Right lobe of liver (tissue), 6 donors: ENCODE measurements around the gene DUSP6. TPM values are rescaled to one million over a fixed set of nuclear protein-coding genes. Genes with fewer than 3 reads are reported as not detected.
A peak's percentile ranks its signal among the peaks of the same experiment; 100 is the strongest.

Experiments used
- ATAC-seq, 4 donors: fragments of 200-7000 bp; cut with Tn5 transposase; one replicate each; pipeline ENCODE4 v1.9.1; 2020; ENCODE audit warnings: mild to moderate bottlenecking in 4 of 4, moderate library complexity in 4 of 4
- DNase-seq, 3 donors: peaks; one replicate each; pipeline ENCODE4 v3.0.0-alpha.2; 2020
- H3K27ac ChIP-seq, 3 donors: fragments of 200-600 bp; one replicate each; pipeline ENCODE4 v1.8.0; 2022
- H3K27me3 ChIP-seq, 2 donors: fragments of 200-600 bp; one replicate each; pipeline ENCODE4 v1.8.0; 2022
- H3K36me3 ChIP-seq, 4 donors: fragments of 200-600 bp; sonication (generic) in 1 of 4; one replicate each; pipeline versions ENCODE4 v1.5.1 to v1.8.0; 2017 to 2022; ENCODE audit warnings: control low read depth in 1 of 4
- H3K4me1 ChIP-seq, 4 donors: fragments of 200-600 bp; sonication (generic) in 1 of 4; one replicate each; pipeline versions ENCODE4 v1.5.1 to v1.8.0; 2017 to 2022; ENCODE audit warnings: control low read depth in 1 of 4
- H3K4me3 ChIP-seq, 3 donors: fragments of 200-600 bp; one replicate each; pipeline ENCODE4 v1.8.0; 2022
- H3K9me3 ChIP-seq, 4 donors: fragments of 200-600 bp; sonication (generic) in 1 of 4; one replicate each; pipeline versions ENCODE4 v1.5.1 to v1.8.0; 2017 to 2022; ENCODE audit warnings: control low read depth in 1 of 4
- POLR2A ChIP-seq: fragments of 450-650 bp; IDR thresholded peaks from one replicate; pipeline ENCODE4 v1.6.1; 2017; ENCODE audit warnings: antibody characterized with exemption, mild to moderate bottlenecking
- WGBS: methylation state at CpG from one replicate; pipeline ENCODE4 v1.1.6; 2018; ENCODE audit warnings: low coverage, low lambda C conversion rate; ENCODE audit not compliant: insufficient coverage; ENCODE audit errors: missing lambda C conversion rate; 5-methylcytosine and 5-hydroxymethylcytosine counted together
- intact Hi-C, 2 donors: fragments of 100-400 bp; cut with DNase I; formaldehyde crosslinking; loops; one replicate each; pipeline versions ENCODE4 v1.11.2 to v1.14.1; 2022
- total RNA-seq, 6 experiments: library from RNA; depleted of rRNA in 2 of 6; stranded (reverse); fragments of >200 nt in 2 of 6; fragmentation: NEBNext Ultra II Directional in 3 of 6; extraction: Animal tissue kit (Norgen Biotek cat#: 25700) in 3 of 6; gene quantifications; one replicate each; pipeline versions ENCODE4 v1.1.0 to v1.2.4, GENCODE V29; 2016 to 2023
- TF ChIP-seq, protein P1 (sequence below), 4 donors: fragments of 200-600 bp in 3 of 4; fragments of 450-650 bp in 1 of 4; IDR thresholded peaks; one replicate each; pipeline versions ENCODE4 v1.5.1 to v1.8.0; 2016 to 2022; ENCODE audit warnings: antibody characterized with exemption in 4 of 4, mild to moderate bottlenecking in 2 of 4
- donor health status: DM: no; HTN: yes; CAD: no.
- donor health status: DM: no; HTN: no; CAD: no.
- donor health status: DM: no; HTN: no; CAD: no.
- donor health status: DM: no; HTN: yes; CAD: no.
- donor health status: DM: no; HTN: yes; CAD: no.

DUSP6 gene
- total RNA-seq, 6 experiments from 2014 or later, result 24.3 to 139 (median 50.4) TPM

DNA sequence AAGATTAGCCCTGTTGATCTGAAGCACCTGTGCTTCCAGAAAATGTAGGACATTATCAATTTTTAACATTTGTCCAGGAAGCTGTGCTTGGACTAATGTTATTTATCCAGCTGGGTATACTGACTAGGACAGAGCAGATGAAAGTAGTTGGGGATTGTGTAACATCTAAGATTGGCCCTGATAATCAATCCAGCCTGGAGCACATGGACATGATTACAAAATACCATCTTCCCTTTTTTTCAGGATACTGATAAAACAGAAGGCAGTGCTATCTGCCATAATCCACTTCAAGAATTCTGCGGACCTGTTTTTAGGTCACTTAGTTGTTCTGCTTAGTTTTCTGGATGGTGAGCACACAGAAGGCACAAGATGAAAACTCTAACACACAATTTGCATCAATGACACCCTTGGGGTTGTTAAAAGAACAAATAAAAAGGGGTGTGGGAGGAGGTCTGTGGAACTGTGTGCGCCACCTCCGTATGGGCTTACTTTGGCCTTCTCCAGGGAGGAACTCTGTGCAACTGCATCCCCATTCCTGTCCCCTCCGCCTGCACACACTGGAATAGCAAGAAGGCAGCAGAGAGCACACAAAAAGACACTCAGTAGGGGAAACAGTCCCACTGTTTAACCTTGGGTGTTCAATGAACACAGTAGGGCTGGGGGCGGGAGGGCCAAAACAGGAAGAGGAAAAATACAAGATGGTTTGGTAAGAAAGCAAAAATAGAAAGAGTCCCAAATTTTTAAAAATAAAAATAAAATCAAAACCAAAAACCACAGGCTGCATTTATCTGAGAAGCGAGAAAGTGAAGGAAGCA is 31.1 kb upstream of the DUSP6 start:
- Histone ChIP-seq H3K4me1 (peaks cover 0 to 79% (median 34%) of the 10 kb centered on the region in 4 donors), H3K27ac (peak overlapping the region; percentile 33 to 77 (median 62)), H3K9me3 (no peaks in the 10 kb centered on the region), H3K36me3 (no peaks in the 10 kb centered on the region), H3K4me3 (no peak overlapping the region), H3K27me3 (no peaks in the 10 kb centered on the region)
- peak; percentile 30 for TF ChIP-seq POLR2A
- TF ChIP-seq, protein P1, sequence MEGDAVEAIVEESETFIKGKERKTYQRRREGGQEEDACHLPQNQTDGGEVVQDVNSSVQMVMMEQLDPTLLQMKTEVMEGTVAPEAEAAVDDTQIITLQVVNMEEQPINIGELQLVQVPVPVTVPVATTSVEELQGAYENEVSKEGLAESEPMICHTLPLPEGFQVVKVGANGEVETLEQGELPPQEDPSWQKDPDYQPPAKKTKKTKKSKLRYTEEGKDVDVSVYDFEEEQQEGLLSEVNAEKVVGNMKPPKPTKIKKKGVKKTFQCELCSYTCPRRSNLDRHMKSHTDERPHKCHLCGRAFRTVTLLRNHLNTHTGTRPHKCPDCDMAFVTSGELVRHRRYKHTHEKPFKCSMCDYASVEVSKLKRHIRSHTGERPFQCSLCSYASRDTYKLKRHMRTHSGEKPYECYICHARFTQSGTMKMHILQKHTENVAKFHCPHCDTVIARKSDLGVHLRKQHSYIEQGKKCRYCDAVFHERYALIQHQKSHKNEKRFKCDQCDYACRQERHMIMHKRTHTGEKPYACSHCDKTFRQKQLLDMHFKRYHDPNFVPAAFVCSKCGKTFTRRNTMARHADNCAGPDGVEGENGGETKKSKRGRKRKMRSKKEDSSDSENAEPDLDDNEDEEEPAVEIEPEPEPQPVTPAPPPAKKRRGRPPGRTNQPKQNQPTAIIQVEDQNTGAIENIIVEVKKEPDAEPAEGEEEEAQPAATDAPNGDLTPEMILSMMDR (IDR thresholded peaks at IDR 0.05), result no peak
- intact Hi-C loops, result no loop called here
- ATAC-seq (peak; percentile 58 to 81 (median 70)), DNase-seq (no peak)
- 30% methylated on average over 6 of the region's 6 CpGs for WGBS

GRCh38 chr12:89382328-89382727 is 30.0 kb upstream of the DUSP6 start:
- H3K27me3 ChIP-seq, result no peaks in the 10 kb centered on the region
- ATAC-seq (no peak), DNase-seq (no peak)
- no peak overlapping the region for H3K4me3 ChIP-seq
- no peaks in the 10 kb centered on the region for H3K9me3 ChIP-seq
- WGBS, result 54% methylated on average over 5 of the region's 5 CpGs
- H3K4me1 ChIP-seq, result peaks cover 0 to 86% (median 37%) of the 10 kb centered on the region in 4 donors
- intact Hi-C loops, result no loop called here
- no peaks in the 10 kb centered on the region for H3K36me3 ChIP-seq
- no peak for TF ChIP-seq POLR2A
- TF ChIP-seq, protein P1 (IDR thresholded peaks at IDR 0.05), result no peak
- peak overlapping the region; percentile 4 to 67 (median 24) for H3K27ac ChIP-seq

GRCh38 chr12:89379839-89380467 is 27.7 kb upstream of the DUSP6 start:
- TF ChIP-seq POLR2A, result no peak
- TF ChIP-seq, protein P1 (IDR thresholded peaks at IDR 0.05), result no peak
- no peak overlapping the region for H3K4me3 ChIP-seq
- intact Hi-C loops, result no loop called here
- no peaks in the 10 kb centered on the region for H3K27me3 ChIP-seq
- no peaks in the 10 kb centered on the region for H3K36me3 ChIP-seq
- no peak for DNase-seq
- peak overlapping the region in 2 of 3 donors; percentile 7 to 60 for H3K27ac ChIP-seq
- WGBS, result 58% methylated on average over 5 of the region's 5 CpGs
- H3K9me3 ChIP-seq, result no peaks in the 10 kb centered on the region
- no peak for ATAC-seq
- H3K4me1 ChIP-seq, result peaks cover 0 to 73% (median 30%) of the 10 kb centered on the region in 4 donors

DNA sequence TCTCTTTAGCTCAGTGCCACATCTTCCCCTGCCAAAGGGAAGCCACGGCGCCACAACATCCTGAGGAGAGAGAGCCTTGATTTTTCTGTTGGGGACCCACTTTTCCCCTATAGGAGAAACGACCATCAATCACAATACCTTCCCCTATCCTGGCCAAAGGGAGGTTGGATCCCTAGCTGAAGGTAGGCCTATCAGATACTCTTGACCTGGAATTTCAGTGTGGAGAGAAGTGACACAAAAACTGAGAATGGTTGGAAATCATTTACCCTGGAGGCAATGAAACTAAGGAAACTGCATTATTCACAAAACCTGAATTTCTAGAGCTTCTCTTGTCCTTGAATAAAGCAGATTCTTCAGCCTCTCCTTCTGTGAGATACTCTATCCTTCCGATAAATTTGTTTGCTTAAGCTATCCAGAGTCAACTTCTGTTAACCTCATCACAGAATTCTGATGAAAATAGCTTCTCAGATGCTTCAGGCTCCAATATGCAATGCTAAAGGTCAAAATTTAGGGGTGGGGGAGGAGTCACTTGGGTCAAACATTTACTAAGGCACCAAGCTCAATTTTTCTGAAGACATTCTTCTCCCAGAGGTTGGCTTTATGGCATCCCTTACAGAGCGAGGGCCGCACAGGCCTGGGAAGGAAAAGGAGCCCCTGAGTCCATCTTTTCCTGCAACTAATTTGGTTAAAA is 27.0 kb upstream of the DUSP6 start:
- WGBS, result 32% methylated on average over 6 of the region's 6 CpGs
- Histone ChIP-seq H3K9me3 (no peaks in the 10 kb centered on the region), H3K27ac (peak overlapping the region; percentile 33 to 60 (median 41))

More for the DNA sequence above, 27.0 kb upstream of the DUSP6 start:
- intact Hi-C loops, result no loop called here
- TF ChIP-seq, protein P1 (IDR thresholded peaks at IDR 0.05), result no peak
- peak; percentile 16 for TF ChIP-seq POLR2A
- ATAC-seq, result peak; percentile 20 to 55 (median 32)
- no peak for DNase-seq
- Histone ChIP-seq H3K4me3 (no peak overlapping the region), H3K27me3 (no peaks in the 10 kb centered on the region), H3K4me1 (peaks cover 0 to 73% (median 26%) of the 10 kb centered on the region in 4 donors), H3K36me3 (no peaks in the 10 kb centered on the region)
